Measurements from ENCODE around the gene MAGEA2.
"Not testable (repeated sequence)": the region's sequence is repeated elsewhere in the genome, so short reads cannot be mapped to it uniquely, and the experiment has no call there.

GRCh38 chrX:152766562-152766961 lies 12.9 kb upstream of the MAGEA2 start:
- not testable (repeated sequence) for TF ChIP-seq EZH2 (IDR thresholded peaks at IDR 0.05; ENCODE audit: insufficient read depth, poor library complexity, severe bottlenecking); EZH2phosphoT487 (IDR thresholded peaks at IDR 0.05; ENCODE audit: insufficient read depth, low read depth)

All from GM23248 (cell line).